ENCODE measurements around the gene CCDC57. TPM values are rescaled to one million over a fixed set of nuclear protein-coding genes. Genes with fewer than 3 reads are reported as not detected.

Gene CCDC57
- total and polyA plus RNA-seq, 2 of the 8 experiments (the other 6 are each of a cell fraction or from before 2014, with no cell fraction given): 8.4 to 12.9 TPM

GRCh38 chr17:82063424-82064415 lies 148.9 kb downstream of the CCDC57 start:
- Histone ChIP-seq H3K36me3 (ENCODE audit: control insufficient read depth in 2 of 4, insufficient read depth in 4 of 4, low read length in 3 of 4) (peaks cover 8 to 17% (median 15%) of the 10 kb centered on the region in 4 experiments; a peak in 5 of 8 replicates), H3K79me2 (ENCODE audit: control insufficient read depth in 1 of 2, insufficient read depth in 2 of 2, low read length in 2 of 2) (no peaks in the 10 kb centered on the region), H3K4me1 (replicated peaks in 1 of 4; ENCODE audit: control insufficient read depth in 3 of 4, insufficient read depth in 4 of 4, low read length in 3 of 4) (peaks cover 0 to 10% (median 5%) of the 10 kb centered on the region in 4 experiments; a peak in 5 of 7 replicates), H4K8ac (ENCODE audit: extremely low read depth, insufficient read depth, low read length) (no peak overlapping the region), H3K79me1 (ENCODE audit: low read depth, low read length) (peaks cover 5% of the 10 kb centered on the region; the same call in 1 of the 2 replicates), H2AFZ (ENCODE audit: low read length) (no peak overlapping the region), H2BK5ac (ENCODE audit: low read depth, low read length) (no peak overlapping the region), H3K9ac (replicated peaks in 1 of 4; ENCODE audit: extremely low read depth in 1 of 4, low read depth in 3 of 4, low read length in 3 of 4) (no peak overlapping the region; a peak in 2 of 7 replicates), H3K18ac (ENCODE audit: extremely low read depth, low read length) (no peak overlapping the region), H4K20me1 (replicated peaks in 1 of 2; ENCODE audit: control insufficient read depth in 1 of 2, insufficient read depth in 2 of 2, low read length in 2 of 2) (peaks cover 0 to 6% of the 10 kb centered on the region in 2 experiments), H4K91ac (replicated peaks; ENCODE audit: insufficient read length, low read length) (no peak overlapping the region), H3K14ac (ENCODE audit: insufficient read length) (no peak overlapping the region), H3K4me3 (ENCODE audit: extremely low read depth in 1 of 4, insufficient read depth in 2 of 4, low read depth in 3 of 4, low read length in 4 of 4) (no peak overlapping the region), H2AK5ac (ENCODE audit: low read depth, low read length) (no peak overlapping the region), H3K27me3 (replicated peaks in 1 of 4; ENCODE audit: control insufficient read depth in 3 of 4, extremely low read depth in 1 of 4, insufficient read depth in 3 of 4, low read length in 3 of 4) (no peaks in the 10 kb centered on the region), H3K27ac (ENCODE audit: low read depth, low read length) (no peak overlapping the region), H2BK15ac (ENCODE audit: low read length) (no peak overlapping the region), H3K9me3 (ENCODE audit: insufficient read depth in 2 of 2, low read depth in 1 of 2, low read length in 1 of 2) (no peaks in the 10 kb centered on the region), H2BK20ac (ENCODE audit: low read length) (no peak overlapping the region), H2BK12ac (ENCODE audit: low read depth, low read length) (no peak overlapping the region), H3K23ac (ENCODE audit: insufficient read length) (no peak overlapping the region), H3K23me2 (ENCODE audit: low read depth, low read length) (peaks cover 8% of the 10 kb centered on the region; the same call in 1 of the 2 replicates), H2BK120ac (replicated peaks; ENCODE audit: low read depth, low read length) (no peak overlapping the region), H3K4me2 (ENCODE audit: insufficient read depth in 1 of 2, low read depth in 2 of 2, low read length in 2 of 2) (no peak overlapping the region; a peak in 1 of 4 replicates), H4K5ac (ENCODE audit: insufficient read length, low read depth, low read length) (no peak overlapping the region), H3K56ac (replicated peaks; ENCODE audit: insufficient read length, low read depth, low read length) (no peak overlapping the region), H3K4ac (replicated peaks; ENCODE audit: insufficient read length, low read depth, low read length) (no peak overlapping the region)
- FAIRE-seq: no peak
- CTCF ChIA-PET (ENCODE audit: partially characterized antibody): interaction anchor here (0.8 to 4.3 kb wide), 12 partner anchors 8 to 136 kb away, joined by 3 to 21 read pairs (median 3); partner anchors contain the start of genes DCXR and RAC3
- WGBS, 2 experiments (ENCODE audit: extremely low coverage in 1 of 2, insufficient coverage in 1 of 2, insufficient read length in 1 of 2, insufficient replicate concordance in 2 of 2, low coverage in 1 of 2, low lambda C conversion rate in 2 of 2, missing lambda C conversion rate in 1 of 2): 93% methylated on average over 20 of the region's 20 CpGs; no CpG with 5 or more reads in 1 of the 2 experiments
- POLR2A ChIA-PET (ENCODE audit: partially characterized antibody): interaction anchor here (0.9 to 16.2 kb wide), 10 partner anchors 9 to 37 kb away, joined by 3 to 161 read pairs (median 7); partner anchors contain the start of genes DCXR, GPS1, RAC3 and RFNG
- no peak for DNase-seq (ENCODE audit: low read depth in 1 of 2, low spot score in 2 of 2)
- TF ChIP-seq ZNF274 (IDR thresholded peaks at IDR 0.05; ENCODE audit: borderline replicate concordance, extremely low read depth, low read length): no peak
